ENCODE results near the gene PDZD11.

PDZD11 gene

GRCh38 chrX:70241501-70241900, 48.2 kb downstream of the PDZD11 start:
- Histone ChIP-seq H3K36me3 (ENCODE audit: control insufficient read depth, low read length) (no peaks in the 10 kb centered on the region), H3K9me2 (replicated peaks; ENCODE audit: control insufficient read depth, low read length) (no peaks in the 10 kb centered on the region), H4K20me1 (ENCODE audit: control insufficient read depth, insufficient read depth, low read depth, low read length) (no peaks in the 10 kb centered on the region), H3K79me2 (ENCODE audit: control insufficient read depth, low read length) (no peaks in the 10 kb centered on the region), H3F3A (ENCODE audit: control insufficient read depth, insufficient read depth) (no peaks in the 10 kb centered on the region), H3K9me3 (ENCODE audit: control insufficient read depth, insufficient read depth, low read length) (no peaks in the 10 kb centered on the region), H3K4me1 (ENCODE audit: control insufficient read depth, low read length) (no peaks in the 10 kb centered on the region), H3K4me3 (ENCODE audit: low read length) (no peak overlapping the region), H3K27ac (ENCODE audit: low read depth, low read length) (no peak overlapping the region), H3K4me2 (ENCODE audit: low read length) (no peak overlapping the region), H3K27me3 (ENCODE audit: control insufficient read depth, low read length) (no peaks in the 10 kb centered on the region)
- no peak for TF ChIP-seq EZH2phosphoT487 (IDR thresholded peaks at IDR 0.05; ENCODE audit: borderline replicate concordance, low read length)
- TF ChIP-seq, protein P1, sequence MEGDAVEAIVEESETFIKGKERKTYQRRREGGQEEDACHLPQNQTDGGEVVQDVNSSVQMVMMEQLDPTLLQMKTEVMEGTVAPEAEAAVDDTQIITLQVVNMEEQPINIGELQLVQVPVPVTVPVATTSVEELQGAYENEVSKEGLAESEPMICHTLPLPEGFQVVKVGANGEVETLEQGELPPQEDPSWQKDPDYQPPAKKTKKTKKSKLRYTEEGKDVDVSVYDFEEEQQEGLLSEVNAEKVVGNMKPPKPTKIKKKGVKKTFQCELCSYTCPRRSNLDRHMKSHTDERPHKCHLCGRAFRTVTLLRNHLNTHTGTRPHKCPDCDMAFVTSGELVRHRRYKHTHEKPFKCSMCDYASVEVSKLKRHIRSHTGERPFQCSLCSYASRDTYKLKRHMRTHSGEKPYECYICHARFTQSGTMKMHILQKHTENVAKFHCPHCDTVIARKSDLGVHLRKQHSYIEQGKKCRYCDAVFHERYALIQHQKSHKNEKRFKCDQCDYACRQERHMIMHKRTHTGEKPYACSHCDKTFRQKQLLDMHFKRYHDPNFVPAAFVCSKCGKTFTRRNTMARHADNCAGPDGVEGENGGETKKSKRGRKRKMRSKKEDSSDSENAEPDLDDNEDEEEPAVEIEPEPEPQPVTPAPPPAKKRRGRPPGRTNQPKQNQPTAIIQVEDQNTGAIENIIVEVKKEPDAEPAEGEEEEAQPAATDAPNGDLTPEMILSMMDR (IDR thresholded peaks at IDR 0.05; ENCODE audit: low read depth, low read length, poor library complexity, severe bottlenecking), result no peak

GRCh38 chrX:70240751-70241150, 49.0 kb downstream of the PDZD11 start:
- no peaks in the 10 kb centered on the region for H3K27me3 ChIP-seq (ENCODE audit: control insufficient read depth, low read length)
- H3K9me2 ChIP-seq (replicated peaks; ENCODE audit: control insufficient read depth, low read length), result no peaks in the 10 kb centered on the region
- H3K27ac ChIP-seq (ENCODE audit: low read depth, low read length), result no peak overlapping the region
- H3K4me3 ChIP-seq (ENCODE audit: low read length), result no peak overlapping the region
- TF ChIP-seq, protein P1 (IDR thresholded peaks at IDR 0.05; ENCODE audit: low read depth, low read length, poor library complexity, severe bottlenecking), result no peak
- no peak for TF ChIP-seq EZH2phosphoT487 (IDR thresholded peaks at IDR 0.05; ENCODE audit: borderline replicate concordance, low read length)
- no peaks in the 10 kb centered on the region for H3K79me2 ChIP-seq (ENCODE audit: control insufficient read depth, low read length)
- no peaks in the 10 kb centered on the region for H3K4me1 ChIP-seq (ENCODE audit: control insufficient read depth, low read length)
- H3F3A ChIP-seq (ENCODE audit: control insufficient read depth, insufficient read depth), result no peaks in the 10 kb centered on the region
- no peaks in the 10 kb centered on the region for H3K9me3 ChIP-seq (ENCODE audit: control insufficient read depth, insufficient read depth, low read length)
- H3K4me2 ChIP-seq (ENCODE audit: low read length), result no peak overlapping the region
- no peaks in the 10 kb centered on the region for H4K20me1 ChIP-seq (ENCODE audit: control insufficient read depth, insufficient read depth, low read depth, low read length)
- no peaks in the 10 kb centered on the region for H3K36me3 ChIP-seq (ENCODE audit: control insufficient read depth, low read length)

Measured in DOHH2 (cell line).